ENCODE data around the gene PDP2.

Gene PDP2

GRCh38 chr16:66846831-66847230 is 33.5 kb upstream of the PDP2 start:
- H3K9me3 ChIP-seq (replicated peaks; ENCODE audit: insufficient read depth, low read length) = no peaks in the 10 kb centered on the region
- no peaks in the 10 kb centered on the region for H3F3A ChIP-seq (ENCODE audit: insufficient read depth, low read length)
- no peak overlapping the region for H3K27ac ChIP-seq (ENCODE audit: low read length)
- no peak overlapping the region for H3K9ac ChIP-seq (ENCODE audit: low read length)
- H3K9me2 ChIP-seq (replicated peaks; ENCODE audit: insufficient read depth, low read length) = no peaks in the 10 kb centered on the region
- no peaks in the 10 kb centered on the region for H3K79me2 ChIP-seq (ENCODE audit: low read length)
- no peaks in the 10 kb centered on the region for H3K36me3 ChIP-seq (replicated peaks; ENCODE audit: insufficient read depth, low read length)
- no peak overlapping the region for H3K4me3 ChIP-seq (ENCODE audit: low read length)
- H3K4me2 ChIP-seq (ENCODE audit: low read depth, low read length) = no peak overlapping the region
- no peaks in the 10 kb centered on the region for H4K20me1 ChIP-seq (ENCODE audit: insufficient read depth, low read length)
- no peak overlapping the region for H2AFZ ChIP-seq (ENCODE audit: low read length)
- TF ChIP-seq EZH2phosphoT487 (IDR thresholded peaks at IDR 0.05; ENCODE audit: low read length) (no peak), EZH2 (optimal IDR thresholded peaks at IDR 0.05; ENCODE audit: low read depth, low read length) (no peak), CTCF (IDR thresholded peaks at IDR 0.05; ENCODE audit: low read length) (no peak)
- DNase-seq = no peak
- H3K27me3 ChIP-seq (replicated peaks; ENCODE audit: insufficient read depth, low read length) = no peaks in the 10 kb centered on the region
- H3K4me1 ChIP-seq (ENCODE audit: low read length) = no peaks in the 10 kb centered on the region

DNA sequence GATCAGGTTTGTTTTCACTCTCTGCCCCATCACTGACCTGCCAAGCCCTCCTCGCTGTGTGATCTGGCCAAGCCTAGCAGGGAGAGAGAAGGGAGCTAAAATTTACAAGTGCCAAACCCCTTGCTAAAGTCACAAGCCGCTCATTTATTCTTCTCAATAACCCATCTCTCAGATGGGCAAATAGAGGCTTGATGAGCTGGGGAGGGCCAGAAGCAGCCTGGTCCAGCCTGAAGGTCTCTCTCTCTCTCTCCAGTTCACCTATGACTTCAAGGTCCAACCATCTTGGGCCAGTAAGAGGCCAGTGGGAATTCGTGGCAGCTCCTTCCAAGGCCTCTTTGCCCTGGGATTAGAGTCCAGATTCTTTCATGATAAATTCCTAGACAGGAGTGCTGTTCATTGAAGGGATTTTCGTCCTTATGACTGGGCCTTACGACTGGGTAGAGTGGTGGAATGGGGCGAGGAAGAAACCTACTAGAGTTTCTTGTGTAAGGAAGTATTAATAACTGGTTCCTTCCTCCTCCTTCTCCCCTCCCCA is 32.7 kb upstream of the PDP2 start:
- no peak overlapping the region for H3K9ac ChIP-seq (ENCODE audit: low read length)
- H3K4me2 ChIP-seq (ENCODE audit: low read depth, low read length) = no peak overlapping the region
- TF ChIP-seq EZH2phosphoT487 (IDR thresholded peaks at IDR 0.05; ENCODE audit: low read length) = no peak
- TF ChIP-seq CTCF (IDR thresholded peaks at IDR 0.05; ENCODE audit: low read length) = no peak
- TF ChIP-seq EZH2 (optimal IDR thresholded peaks at IDR 0.05; ENCODE audit: low read depth, low read length) = no peak
- no peaks in the 10 kb centered on the region for H3F3A ChIP-seq (ENCODE audit: insufficient read depth, low read length)
- no peaks in the 10 kb centered on the region for H3K27me3 ChIP-seq (replicated peaks; ENCODE audit: insufficient read depth, low read length)
- no peaks in the 10 kb centered on the region for H3K36me3 ChIP-seq (replicated peaks; ENCODE audit: insufficient read depth, low read length)
- no peaks in the 10 kb centered on the region for H3K9me3 ChIP-seq (replicated peaks; ENCODE audit: insufficient read depth, low read length)
- H2AFZ ChIP-seq (ENCODE audit: low read length) = no peak overlapping the region
- H3K4me1 ChIP-seq (ENCODE audit: low read length) = no peaks in the 10 kb centered on the region
- no peaks in the 10 kb centered on the region for H3K9me2 ChIP-seq (replicated peaks; ENCODE audit: insufficient read depth, low read length)
- H3K27ac ChIP-seq (ENCODE audit: low read length) = no peak overlapping the region
- H3K4me3 ChIP-seq (ENCODE audit: low read length) = no peak overlapping the region
- H3K79me2 ChIP-seq (ENCODE audit: low read length) = no peaks in the 10 kb centered on the region
- no peak for DNase-seq
- no peaks in the 10 kb centered on the region for H4K20me1 ChIP-seq (ENCODE audit: insufficient read depth, low read length)

DNA sequence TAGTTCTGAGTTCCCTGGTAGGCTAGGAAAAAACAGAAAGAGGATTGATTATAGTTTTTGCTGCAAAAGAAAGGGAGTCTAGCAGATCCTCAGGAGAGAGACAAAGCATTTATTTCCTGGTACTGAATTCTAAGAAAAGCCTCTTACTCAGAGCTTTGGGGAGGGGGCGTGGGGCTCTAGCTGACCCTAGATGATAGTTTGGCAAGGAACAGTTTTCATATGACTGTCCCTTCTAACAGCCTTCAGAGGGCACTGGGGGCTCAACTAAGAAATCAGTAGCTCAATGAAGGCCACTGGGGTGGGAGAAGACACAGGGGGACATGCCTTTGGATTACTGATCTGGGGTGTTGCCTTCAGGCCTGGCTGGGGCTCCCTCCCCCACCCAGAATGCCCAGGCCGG is 32.1 kb upstream of the PDP2 start:
- Histone ChIP-seq H3K36me3 (replicated peaks; ENCODE audit: insufficient read depth, low read length) (no peaks in the 10 kb centered on the region), H3K27me3 (replicated peaks; ENCODE audit: insufficient read depth, low read length) (no peaks in the 10 kb centered on the region), H3F3A (ENCODE audit: insufficient read depth, low read length) (no peaks in the 10 kb centered on the region)

More for the DNA sequence above, 32.1 kb upstream of the PDP2 start:
- no peaks in the 10 kb centered on the region for H3K9me2 ChIP-seq (replicated peaks; ENCODE audit: insufficient read depth, low read length)
- H3K27ac ChIP-seq (ENCODE audit: low read length) = no peak overlapping the region
- no peak overlapping the region for H3K4me3 ChIP-seq (ENCODE audit: low read length)
- H2AFZ ChIP-seq (ENCODE audit: low read length) = no peak overlapping the region
- H3K4me1 ChIP-seq (ENCODE audit: low read length) = no peaks in the 10 kb centered on the region
- no peak overlapping the region for H3K9ac ChIP-seq (ENCODE audit: low read length)
- H4K20me1 ChIP-seq (ENCODE audit: insufficient read depth, low read length) = no peaks in the 10 kb centered on the region
- H3K4me2 ChIP-seq (ENCODE audit: low read depth, low read length) = no peak overlapping the region
- no peaks in the 10 kb centered on the region for H3K9me3 ChIP-seq (replicated peaks; ENCODE audit: insufficient read depth, low read length)
- no peak for DNase-seq
- H3K79me2 ChIP-seq (ENCODE audit: low read length) = no peaks in the 10 kb centered on the region
- TF ChIP-seq EZH2 (optimal IDR thresholded peaks at IDR 0.05; ENCODE audit: low read depth, low read length) (no peak), EZH2phosphoT487 (IDR thresholded peaks at IDR 0.05; ENCODE audit: low read length) (no peak), CTCF (IDR thresholded peaks at IDR 0.05; ENCODE audit: low read length) (no peak)

All from MM.1S (cell line).